SIG-M5 treated with dmso at 0.1 percent for 504 hours (cell line): ENCODE measurements around the gene OR1M1.
A peak's percentile ranks its signal among the peaks of the same experiment; 100 is the strongest.
"Not testable (repeated sequence)": the region's sequence is repeated elsewhere in the genome, so short reads cannot be mapped to it uniquely, and the experiment has no call there.

ENCODE experiments used
- DNase-seq: peaks from one replicate; lab custom pipeline; 2025; ENCODE audit not compliant: unreplicated experiment; lab: John Stamatoyannopoulos, UW

Gene OR1M1, protein sequence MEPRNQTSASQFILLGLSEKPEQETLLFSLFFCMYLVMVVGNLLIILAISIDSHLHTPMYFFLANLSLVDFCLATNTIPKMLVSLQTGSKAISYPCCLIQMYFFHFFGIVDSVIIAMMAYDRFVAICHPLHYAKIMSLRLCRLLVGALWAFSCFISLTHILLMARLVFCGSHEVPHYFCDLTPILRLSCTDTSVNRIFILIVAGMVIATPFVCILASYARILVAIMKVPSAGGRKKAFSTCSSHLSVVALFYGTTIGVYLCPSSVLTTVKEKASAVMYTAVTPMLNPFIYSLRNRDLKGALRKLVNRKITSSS

DNA sequence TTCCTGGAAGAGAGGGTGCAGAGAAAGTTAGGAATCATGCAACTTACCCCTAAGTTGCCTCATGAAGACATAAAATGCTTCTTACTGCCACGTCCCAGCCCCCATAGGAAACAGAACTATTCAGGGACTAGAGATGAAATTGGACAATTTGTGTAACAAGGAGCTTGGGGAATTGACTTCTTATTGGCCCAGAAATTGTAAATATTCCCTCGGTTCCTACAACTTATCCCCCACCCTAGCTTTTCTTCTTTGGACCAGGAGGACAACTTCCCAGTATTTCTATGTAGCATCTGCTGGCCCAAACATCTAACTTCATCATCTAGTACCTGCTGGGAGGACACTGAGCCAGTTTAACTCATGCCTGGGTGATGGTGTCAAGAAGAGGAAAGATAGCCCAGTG is at the start of gene OR1M1:
TSS of gene OR1M1 (plus strand) at position 301 of the 400 bp plus-strand sequence. CDS start 6,184 bp downstream, outside the sequence.
- no peak for DNase-seq

DNA sequence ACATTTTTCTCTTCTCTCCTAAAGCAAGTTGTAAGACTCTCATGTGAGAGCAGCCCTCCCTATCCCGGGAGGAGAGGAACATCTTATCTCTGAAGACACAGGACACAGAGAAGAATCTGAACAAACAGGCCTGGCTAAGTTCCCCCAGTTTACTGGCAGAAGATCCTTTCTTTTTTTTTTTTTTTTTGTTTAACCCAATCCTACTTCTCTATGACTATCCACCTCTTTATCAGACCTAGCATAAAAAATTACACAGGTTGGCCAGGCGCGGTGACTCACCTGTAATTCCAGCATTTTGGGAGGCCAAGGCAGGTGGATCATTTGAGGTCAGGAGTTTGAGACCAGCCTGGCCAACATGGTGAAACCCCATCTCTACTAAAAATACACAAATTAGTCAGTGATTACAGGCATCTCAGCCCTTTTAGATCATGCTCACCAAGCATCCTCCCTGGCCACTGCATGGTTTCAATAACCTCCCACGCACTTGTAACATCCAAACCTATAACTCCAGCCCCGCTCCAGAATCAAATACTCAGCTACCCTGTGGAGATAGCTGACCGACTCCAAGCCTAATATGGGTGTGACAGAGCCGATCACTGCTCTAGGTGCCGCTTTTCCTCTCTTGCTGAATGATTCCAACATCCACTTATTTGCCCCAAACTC is 49.3 kb upstream of the OR1M1 start:
- DNase-seq, result no peak

DNA sequence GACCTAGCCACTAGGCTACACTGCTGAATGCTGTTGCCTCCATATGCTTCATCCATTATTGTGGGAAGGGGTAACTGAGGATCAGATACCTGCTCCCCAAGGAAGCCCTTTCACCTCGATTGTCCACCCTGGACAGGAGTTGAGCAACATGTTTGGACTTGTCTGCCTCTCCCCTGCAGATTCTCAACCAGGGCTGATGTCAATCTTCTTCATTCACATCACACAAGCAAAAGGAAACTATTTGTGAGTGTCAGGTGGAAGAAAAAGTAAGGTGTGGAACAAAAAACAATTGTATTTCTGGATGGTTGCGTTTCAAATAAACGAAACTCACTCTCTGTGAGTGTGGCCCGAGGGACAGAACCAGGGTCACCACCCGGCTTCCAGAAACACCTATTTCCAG is 47.1 kb upstream of the OR1M1 start:
- DNase-seq, result no peak

DNA sequence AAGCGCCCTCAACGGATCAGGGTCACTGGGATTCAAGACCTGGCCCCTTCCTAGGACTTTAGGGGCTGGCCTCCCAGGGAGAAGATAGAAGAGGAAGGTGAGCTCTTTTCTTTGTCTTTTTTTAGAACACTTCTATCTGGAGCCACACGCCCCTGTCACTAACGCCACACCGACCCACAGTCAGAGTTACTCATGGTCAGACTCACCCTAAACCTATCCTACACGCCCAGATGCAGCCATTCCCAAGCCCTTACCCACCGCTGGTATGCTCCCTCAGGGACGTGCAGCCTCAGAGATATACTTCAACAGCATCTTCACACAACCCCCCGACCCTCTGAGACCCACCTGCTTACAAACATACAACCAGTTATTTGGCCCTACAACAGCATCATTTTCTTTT is 46.7 kb upstream of the OR1M1 start:
- no peak for DNase-seq

DNA sequence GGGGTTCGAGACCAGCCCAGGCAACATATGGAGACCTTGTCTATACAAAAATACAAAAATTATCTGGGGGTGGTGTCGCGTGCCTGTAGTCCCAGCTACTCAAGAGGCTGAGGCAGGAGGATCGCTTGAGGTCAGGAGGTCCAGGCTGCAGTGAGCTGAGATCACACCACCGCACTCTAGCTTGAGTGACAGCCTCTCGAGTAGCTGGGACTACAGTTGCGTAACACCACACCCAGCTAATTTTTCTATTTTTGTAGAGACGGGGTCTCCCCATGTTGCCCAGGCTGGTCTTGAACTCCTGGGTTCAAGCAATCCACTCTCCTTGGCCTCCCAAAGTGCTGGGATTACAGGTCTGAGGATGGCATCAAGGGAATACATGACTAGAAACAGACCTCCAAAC is 45.8 kb upstream of the OR1M1 start:
- DNase-seq, result no peak

DNA sequence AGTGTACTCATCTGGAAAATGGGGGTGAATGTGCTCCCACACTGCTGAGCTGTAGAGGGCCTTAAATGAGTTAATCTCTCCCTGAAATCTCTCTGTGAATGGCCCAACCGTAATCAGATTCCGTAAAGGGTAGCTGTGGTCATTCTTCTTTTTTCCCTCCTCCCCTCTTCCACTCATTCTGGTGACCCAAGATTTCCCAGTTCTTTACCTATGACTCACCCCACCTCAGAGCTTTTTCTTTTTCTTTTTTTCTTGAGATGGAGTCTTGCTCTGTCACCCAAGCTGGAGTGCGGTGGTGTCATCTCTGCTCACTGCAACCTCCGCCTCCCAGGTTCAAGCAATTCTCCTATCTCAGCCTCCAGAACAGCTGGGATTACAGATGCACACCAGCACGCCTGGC is 43.3 kb upstream of the OR1M1 start:
- no peak for DNase-seq

DNA sequence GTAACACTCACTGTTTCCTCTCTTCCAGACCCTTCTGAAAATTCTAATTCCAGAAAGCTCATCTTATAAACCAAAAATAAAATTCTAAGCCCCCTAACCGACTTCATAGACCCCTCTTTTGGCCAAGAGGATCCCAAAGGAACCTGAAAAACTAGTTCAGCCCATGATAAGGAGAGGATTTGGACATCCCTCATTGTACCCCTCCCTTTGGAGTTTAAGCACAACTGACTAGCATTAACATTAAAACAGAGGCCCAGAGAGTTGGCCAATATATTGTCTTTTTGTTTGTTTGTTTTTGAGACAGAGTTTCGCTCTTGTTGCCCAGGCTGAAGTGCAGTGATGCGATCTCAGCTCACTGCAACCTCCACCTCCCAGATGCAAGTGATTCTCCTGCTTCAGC is 42.4 kb upstream of the OR1M1 start:
- no peak for DNase-seq

DNA sequence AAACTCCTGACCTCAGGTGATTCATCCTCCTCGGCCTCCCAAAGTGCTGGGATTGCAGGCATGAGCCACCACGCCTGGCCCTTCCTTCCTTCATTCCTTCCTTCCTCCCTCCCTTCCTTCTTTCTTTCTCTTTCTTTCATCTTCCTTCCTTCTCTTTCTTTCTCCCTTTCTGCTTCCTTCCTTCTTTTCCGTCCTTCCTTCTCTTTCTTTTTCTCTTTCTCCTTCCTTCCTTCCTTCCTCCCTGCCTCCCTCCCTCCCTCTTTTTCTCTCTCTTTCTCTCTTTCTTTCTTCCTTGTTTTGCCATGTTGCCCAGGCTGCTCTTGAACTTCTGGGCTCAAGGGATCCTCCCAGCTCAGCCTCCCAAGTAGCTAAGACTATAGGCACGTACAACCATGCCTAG is 40.2 kb upstream of the OR1M1 start:
- DNase-seq, result no peak

DNA sequence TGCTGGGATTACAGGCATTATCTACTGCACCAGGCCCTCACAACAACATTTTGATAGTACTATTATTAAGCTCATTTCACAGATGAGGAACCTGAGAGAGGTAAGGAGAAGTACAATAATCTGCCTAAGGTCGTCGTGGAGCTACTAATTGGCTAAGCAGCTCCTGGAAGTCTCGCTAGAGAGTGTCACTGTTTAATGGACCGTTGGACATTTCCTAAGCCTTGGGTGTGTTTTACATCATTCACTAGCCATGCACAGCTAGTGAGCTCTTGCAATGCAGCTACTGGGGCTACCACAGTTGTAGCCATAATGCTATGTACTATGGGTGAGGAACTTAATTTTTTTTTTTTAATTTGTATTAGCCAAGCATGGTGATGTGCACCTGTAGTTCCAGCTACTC is 34.0 kb upstream of the OR1M1 start:
- DNase-seq, result no peak

DNA sequence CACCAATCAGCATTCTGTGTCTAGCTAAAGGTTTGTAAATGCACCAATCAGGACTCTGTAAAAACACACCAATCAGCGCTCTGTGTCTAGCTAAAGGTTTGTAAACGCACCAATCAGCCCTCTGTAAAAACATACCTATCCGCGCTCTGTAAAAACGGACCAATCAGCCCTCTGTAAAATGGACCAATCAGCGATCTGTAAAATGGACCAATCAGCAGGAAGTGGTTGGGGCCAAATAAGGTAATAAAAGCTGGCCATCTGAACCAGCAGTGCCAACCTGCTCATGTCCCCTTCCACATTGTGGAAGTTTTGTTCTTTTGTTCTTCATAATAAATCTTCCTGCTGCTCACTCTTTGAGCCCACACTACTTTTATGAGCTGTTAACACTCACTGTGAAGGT is 33.2 kb upstream of the OR1M1 start:
- DNase-seq, result not testable (repeated sequence)

DNA sequence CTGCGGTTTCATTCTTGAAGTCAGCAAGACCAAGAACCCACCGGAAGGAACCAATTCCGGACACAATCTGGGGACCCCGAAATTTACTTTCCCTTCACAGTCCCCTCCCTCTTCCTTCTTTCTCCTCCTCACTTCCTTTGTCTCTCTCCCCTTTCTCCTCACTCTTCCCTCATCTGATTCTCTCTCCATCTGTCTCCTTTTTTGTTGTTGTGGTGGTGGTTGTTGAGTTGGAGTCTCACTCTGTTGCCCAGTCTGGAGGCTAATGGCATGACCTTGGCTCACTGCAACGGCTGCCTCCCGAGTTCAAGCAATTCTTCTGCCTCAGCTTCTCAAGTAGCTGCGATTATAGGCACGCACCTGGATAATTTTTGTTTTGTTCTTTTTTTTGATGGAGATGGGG is 32.7 kb upstream of the OR1M1 start:
- DNase-seq, result no peak

DNA sequence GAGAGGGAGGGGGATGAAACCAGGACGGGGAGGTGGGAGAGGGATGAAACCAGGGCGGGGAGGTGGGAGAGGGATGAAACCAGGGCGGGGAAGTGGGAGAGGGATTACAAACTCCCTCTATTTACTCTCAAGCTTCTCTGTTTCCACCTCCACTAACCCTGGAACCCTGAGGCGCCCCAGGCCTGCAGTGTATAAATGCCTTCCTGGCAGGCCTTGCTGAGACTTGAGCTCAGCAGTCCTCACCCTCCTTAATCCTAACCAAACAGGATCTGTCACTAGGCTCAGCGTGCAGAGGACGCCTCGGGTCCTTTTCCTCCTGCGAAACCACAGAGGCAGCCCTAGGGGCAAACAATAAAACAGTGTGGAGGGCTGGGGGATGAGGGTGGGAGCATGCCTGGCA is 32.1 kb upstream of the OR1M1 start:
- DNase-seq, result peak; percentile 4

DNA sequence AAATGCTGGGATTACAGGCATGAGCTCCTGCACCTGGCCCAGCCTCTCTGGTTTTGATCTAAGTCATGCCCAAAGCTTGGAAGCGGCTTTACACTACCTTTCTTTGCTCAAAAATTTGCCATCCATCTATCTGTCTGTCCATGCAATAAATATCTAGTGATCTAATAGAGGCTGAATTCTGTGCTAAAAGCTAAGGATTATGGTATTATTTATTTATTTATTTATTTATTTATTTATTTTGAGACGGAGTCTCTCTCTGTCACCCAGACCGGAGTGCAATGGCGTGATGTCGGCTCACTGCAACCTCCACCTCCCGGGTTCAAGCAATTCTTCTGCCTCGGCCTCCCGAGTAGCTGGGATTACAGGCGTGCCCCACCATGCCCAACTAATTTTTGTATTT is 30.7 kb upstream of the OR1M1 start:
- DNase-seq, result not testable (repeated sequence)

DNA sequence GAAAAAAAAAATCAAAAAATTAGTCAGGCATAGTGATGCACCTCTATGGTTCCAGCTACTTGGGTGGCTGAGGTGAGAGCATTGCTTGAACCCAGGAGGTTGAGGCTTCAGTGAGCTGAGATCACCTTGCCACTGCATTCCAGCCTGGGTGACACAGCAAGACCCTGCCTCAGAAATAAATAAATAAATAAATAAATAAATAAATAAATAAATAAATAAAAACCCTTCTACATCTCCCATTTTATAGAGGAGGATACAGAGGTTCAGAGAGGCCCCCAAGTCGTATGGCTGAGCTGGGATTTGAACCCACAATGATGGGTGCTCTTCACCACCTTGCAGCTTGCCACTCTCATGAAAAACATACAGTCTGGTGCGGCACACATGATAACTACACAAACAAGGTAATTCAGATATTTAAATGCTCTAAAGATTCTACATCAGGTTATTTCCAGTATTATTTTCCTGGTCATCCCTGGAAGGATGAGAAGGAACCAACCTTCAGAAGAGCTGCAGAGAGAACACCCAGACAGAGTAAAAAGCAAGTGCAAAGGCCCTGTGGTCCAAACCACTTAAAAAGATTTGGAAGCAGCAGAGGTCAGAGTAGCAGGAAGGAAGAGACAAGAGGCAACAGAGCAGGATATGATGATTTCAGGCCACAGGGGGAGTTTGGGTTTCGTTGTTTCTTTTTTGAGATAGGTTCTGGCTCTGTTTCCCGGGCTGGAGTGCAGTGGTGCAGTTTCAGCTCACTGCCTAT is 29.2 kb upstream of the OR1M1 start:
- no peak for DNase-seq

DNA sequence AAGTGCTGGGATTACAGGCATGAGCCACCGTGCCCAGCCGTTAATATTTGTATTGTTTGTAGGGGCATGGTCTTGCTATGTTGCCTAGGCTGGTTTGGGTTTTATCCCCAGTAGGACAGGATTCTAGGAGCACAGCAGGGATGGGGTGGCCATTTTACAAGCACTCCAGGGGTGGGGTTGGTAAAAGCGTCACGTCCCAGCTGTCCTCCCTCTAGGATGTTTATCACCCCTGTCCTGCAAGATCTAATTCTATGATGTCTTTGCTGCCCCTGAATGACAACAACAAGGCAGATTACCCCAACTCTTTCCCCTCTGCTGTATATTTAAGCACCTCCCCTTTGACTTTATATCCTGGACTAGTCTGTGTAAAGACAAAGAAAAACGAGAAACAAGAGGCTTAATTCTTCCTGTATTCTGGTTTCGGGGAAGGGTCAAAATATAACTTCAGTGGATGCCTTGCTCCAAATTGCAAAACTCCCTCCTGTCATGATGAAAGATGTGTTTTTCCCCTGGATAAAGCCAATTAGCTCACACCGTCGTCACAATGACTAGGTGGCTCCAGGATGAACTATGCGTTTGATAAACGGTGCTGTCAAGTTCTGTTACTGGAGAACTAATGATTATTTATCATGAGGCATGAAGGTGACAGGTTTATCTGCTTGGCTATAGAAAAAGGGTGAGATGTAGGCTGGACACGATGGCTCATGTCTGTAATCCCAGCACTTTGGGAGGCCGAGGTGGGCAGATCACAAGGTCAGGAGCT is 27.8 kb upstream of the OR1M1 start:
- no peak for DNase-seq

DNA sequence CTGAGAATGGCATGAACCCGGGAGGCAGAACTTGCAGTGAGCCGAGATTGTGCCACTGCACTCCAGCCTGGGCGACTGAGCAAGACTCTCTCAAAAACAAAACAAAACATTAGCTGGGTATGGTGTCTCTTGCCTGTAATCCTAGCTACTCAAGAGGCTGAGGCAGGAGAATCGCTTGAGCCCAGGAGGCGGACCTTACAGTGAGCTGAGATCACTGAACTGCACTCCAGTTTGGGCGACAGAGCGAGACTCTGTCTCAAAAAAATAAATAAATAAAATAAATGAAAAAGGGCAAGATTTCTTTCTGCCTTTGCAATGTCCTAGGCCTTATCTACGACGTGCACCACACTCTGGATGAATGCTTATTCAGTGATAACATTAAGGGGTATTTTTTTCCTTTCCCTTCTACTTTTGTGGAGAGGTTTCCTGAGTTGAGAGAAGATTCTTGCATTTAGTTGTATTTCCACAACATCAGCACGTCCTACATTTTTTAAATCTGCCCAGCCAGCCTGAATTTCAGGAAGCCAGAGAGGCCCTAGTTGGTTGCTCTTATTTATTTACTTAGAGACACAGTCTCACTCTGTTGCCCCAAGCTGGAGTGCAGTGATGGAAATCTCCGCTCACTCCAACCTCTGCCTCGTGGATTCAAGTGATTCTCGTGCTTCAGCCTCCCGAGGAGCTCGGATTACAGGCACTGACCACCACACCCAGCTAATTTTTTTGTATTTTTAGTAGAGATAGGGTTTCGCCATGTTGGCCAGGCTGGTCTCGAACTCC is 26.1 kb upstream of the OR1M1 start:
- no peak for DNase-seq

DNA sequence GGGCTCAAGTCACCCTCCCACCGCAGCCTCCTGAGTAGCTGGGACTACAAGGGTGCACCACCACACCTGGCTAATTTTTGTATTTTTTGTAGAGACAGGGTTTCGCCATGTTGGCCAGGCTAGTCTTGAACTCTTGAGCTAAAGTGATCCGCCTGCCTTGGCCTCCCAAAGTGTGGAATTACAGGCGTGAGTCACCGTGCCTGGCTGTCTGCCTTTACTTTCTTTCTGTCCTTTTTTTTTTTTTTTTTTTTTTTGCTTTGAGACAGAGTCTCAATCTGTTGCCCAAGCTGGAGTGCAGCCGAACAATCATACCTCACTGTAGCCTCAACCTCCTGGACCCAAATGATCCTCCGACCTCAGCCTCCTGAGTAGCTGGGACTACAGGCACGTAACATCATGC is 25.0 kb upstream of the OR1M1 start:
- DNase-seq, result no peak

DNA sequence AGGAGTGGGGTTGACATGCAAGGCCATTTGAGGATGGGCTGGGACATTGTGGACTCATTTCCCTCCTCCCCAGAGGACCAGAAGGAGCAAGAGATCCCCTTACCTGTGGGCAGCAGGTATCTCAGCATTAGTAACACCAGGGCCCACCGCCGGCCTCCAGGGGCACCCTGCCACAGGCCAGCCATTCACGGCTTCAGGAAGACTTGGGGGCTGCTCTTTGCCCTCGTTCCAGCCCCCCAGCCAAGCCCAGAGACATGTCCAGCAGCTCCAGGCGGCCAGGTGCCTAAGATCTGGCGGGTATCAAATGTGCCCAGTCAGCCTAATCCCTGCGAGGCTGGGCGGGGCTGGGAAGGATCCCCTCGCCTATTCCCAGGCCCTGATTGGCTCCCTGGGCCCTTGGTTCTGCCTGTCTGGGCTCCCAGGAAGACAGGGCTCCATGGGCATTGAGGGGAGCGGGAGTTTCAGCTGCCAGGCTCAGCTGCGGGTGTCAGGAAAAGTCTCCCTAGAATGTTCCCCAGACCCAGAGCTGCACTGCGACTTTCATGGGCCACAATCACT is 21.3 kb upstream of the OR1M1 start:
- no peak for DNase-seq

DNA sequence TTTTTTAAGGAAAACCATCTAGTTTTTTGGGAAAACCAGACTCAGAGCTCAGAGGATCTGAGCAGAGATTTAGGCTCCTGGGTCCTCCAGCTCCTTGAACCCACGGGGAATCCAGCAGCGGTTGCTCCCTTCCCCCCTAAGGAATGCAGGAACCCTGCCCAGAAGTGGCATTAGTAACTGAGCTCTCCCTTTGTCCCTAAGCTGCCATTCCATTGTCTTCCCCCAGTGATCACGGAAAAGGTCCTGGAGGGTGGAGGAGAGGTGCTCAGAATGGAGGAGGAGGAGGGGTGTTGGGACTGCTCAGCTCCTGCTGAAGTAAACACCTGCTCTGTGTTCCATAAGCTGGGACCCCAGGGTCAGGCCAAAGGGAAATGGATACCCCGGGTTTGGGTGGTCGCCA is 16.8 kb upstream of the OR1M1 start:
- no peak for DNase-seq

DNA sequence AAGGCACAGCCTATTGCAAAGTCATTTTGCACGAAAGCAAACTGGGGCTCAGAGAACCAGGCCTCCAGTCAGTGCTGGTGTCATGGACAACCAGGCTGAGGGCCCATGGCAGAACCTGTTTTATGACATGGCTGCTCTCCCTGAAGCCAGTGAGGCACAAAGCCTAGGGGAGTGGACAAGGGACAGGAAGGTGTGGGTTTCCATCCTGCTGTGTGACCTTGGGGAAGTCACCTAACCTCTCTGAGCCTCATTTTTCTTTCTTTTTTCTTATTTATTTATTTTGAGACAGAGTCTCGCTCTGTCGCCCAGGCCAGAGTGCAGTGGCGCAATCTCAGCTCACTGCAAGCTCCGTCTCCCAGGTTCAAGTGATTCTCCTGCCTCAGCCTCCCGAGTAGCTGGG is 15.1 kb upstream of the OR1M1 start:
- DNase-seq, result not testable (repeated sequence)
